Gastroesophageal sphincter (tissue), 3 donors: ENCODE data around the gene C19orf12.

ENCODE experiments used
- CTCF ChIP-seq, 4 experiments: fragments of 200-600 bp in 2 of 4; fragments of 450-650 bp in 2 of 4; sonication (generic) in 1 of 4; IDR thresholded peaks; one replicate each; pipeline ENCODE4 v1.5.1; 2017 to 2019; ENCODE audit warnings: antibody characterized with exemption in 4 of 4, mild to moderate bottlenecking in 2 of 4, moderate library complexity in 2 of 4
- EP300 ChIP-seq: sonication (generic); formaldehyde crosslinking; IDR thresholded peaks from one replicate; pipeline ENCODE4 v1.6.1; 2017; ENCODE audit warnings: antibody characterized with exemption, mild to moderate bottlenecking
- POLR2AphosphoS5 ChIP-seq: sonication (generic); formaldehyde crosslinking; IDR thresholded peaks from one replicate; pipeline ENCODE4 v1.6.1; 2017; ENCODE audit warnings: antibody characterized with exemption

GRCh38 chr19:29700498-29700897, 14.6 kb downstream of the C19orf12 start:
- no peak for TF ChIP-seq CTCF (IDR thresholded peaks at IDR 0.05)
- no peak for TF ChIP-seq POLR2AphosphoS5
- no peak for TF ChIP-seq EP300
